ENCODE results near the gene GPANK1. TPM values are rescaled to one million over a fixed set of nuclear protein-coding genes. Genes with fewer than 3 reads are reported as not detected.

The GPANK1 gene
- total and polyA plus RNA-seq, 9 of the 15 experiments (the other 6 are each of a cell fraction or from before 2014, with no cell fraction given) = 32.2 to 111 (median 46.3) TPM

GRCh38 chr6:31701666-31702404, 37.0 kb upstream of the GPANK1 start (continued):
- TF ChIP-seq RERE (CRISPR knock-in tag; IDR thresholded peaks at IDR 0.05; ENCODE audit: borderline replicate concordance) (peak; percentile 9; the same call in 1 of the 2 replicates), TOE1 (IDR thresholded peaks at IDR 0.05; ENCODE audit: borderline replicate concordance) (no peak), TOE1 (CRISPR knock-in tag; IDR thresholded peaks at IDR 0.05; ENCODE audit: borderline replicate concordance, low read depth) (peak; percentile 58; the same call in 1 of the 2 replicates), KDM4B (IDR thresholded peaks at IDR 0.05; ENCODE audit: borderline replicate concordance in 2 of 2, low read depth in 1 of 2) (0 out of 4 replicates have a peak, but pooled peaks of 1 of the 2 experiments have one; percentile 55), STAT5A (IDR thresholded peaks at IDR 0.05; ENCODE audit: borderline replicate concordance, low read length) (no peak), CHD1 (IDR thresholded peaks at IDR 0.05; ENCODE audit: low read length) (peak; percentile 24), ZNF217 (CRISPR knock-in tag; IDR thresholded peaks at IDR 0.05) (no peak), HDGF (IDR thresholded peaks at IDR 0.05) (0 out of 2 replicates have a peak, but pooled peaks have one; percentile 76), MAX (CRISPR knock-in tag; IDR thresholded peaks at IDR 0.05) (peak; percentile 68), ZNF143 (CRISPR knock-in tag; IDR thresholded peaks at IDR 0.05) (peak; percentile 56; the same call in 1 of the 2 replicates), TEAD1 (CRISPR knock-in tag; IDR thresholded peaks at IDR 0.05) (peak in 1 of 2 experiments; percentile 66; a peak in 1 of 4 replicates), ZNF407 (IDR thresholded peaks at IDR 0.05; ENCODE audit: low read depth) (no peak)
